ENCODE measurements around the gene CMTM5. TPM values are rescaled to one million over a fixed set of nuclear protein-coding genes. Genes with fewer than 3 reads are reported as not detected.

CMTM5 gene
- total RNA-seq, 2 experiments from 2014 or later = not detected

DNA sequence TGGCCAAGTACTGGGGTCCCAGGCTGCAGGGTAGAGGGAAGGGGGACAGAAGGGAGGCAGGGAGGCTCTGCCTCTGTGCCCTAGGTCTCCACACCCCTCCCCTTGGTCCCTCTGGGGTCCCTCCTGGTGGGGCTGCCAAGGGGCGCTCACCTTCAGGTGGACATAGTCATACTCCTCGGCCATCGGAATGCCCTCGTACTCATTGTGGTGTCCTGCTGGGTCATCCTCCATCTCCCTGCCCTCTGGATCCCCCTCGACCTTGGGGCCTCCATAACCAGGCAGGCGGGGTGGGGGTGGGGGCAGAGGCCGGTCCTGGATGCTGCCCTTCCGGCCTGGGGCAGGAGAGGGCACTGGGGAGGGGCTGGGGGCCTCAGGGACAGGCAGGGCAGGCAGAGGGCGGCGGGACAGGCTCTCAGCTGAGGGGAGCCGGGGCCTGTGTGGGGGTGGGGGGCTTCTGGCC is 17.6 kb upstream of the CMTM5 start:
- ATAC-seq (no peak), DNase-seq (no peak)
- Mint-ChIP-seq H3K36me3 (ENCODE audit: low read depth) (no peaks in the 10 kb centered on the region), H3K9me3 (ENCODE audit: insufficient read depth) (no peaks in the 10 kb centered on the region), H3K4me3 (no peak overlapping the region), H3K4me1 (ENCODE audit: low read depth) (no peaks in the 10 kb centered on the region), H3K27me3 (ENCODE audit: low read depth) (peaks cover 25% of the 10 kb centered on the region), H3K27ac (no peak overlapping the region)
- POLR2A ChIA-PET = no interaction called here
- CTCF ChIA-PET = interaction anchor here (1.8 to 2.7 kb wide), 2 partner anchors 10 to 21 kb away, joined by 4 to 9 read pairs; no protein-coding TSS in a partner anchor

DNA sequence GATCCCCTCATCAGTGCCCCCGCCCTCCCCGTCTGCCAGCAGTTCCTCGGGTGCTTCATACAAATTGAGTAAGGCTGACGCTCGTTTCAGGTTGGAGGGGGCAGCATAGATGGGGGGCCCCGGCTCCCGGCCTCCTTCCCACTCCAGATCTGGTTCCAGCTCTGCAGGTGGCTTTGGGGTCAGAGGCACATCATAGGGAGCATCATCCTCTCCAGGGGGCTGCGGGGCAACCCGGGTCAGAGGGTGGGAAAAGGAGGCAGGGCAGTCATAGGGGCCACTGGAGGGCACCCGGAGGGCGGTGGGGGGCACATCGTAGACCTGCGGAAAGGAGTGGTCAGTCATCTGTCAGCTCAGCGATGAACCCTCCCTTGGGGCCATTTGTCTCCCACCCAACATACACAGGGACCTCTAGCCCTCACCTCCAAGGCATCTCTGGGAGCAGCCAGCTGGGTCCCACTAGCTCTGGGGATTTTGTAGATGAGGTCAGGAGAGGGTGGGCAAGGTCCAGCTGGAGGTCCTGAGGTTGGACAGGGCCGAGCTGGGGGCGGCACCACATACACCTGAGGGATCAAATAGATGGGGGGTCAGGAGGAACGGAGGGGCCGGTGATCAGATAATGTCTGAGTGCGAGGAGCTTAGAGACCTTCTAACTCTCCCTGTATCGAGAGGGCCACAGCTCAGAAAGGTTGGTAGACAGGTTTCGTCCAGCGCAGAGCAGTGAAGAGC is 17.0 kb upstream of the CMTM5 start:
- peaks cover 28% of the 10 kb centered on the region for H3K27me3 Mint-ChIP-seq (ENCODE audit: low read depth)
- ChIA-PET CTCF (interaction anchor here (1.0 to 1.8 kb wide), 3 partner anchors 9 to 20 kb away, joined by 4 to 8 read pairs (median 4); no protein-coding TSS in a partner anchor), POLR2A (no interaction called here)
- H3K4me3 Mint-ChIP-seq = no peak overlapping the region
- no peak overlapping the region for H3K27ac Mint-ChIP-seq
- ATAC-seq (no peak), DNase-seq (no peak)
- no peaks in the 10 kb centered on the region for H3K36me3 Mint-ChIP-seq (ENCODE audit: low read depth)
- no peaks in the 10 kb centered on the region for H3K9me3 Mint-ChIP-seq (ENCODE audit: insufficient read depth)
- peaks cover 2% of the 10 kb centered on the region for H3K4me1 Mint-ChIP-seq (ENCODE audit: low read depth)

DNA sequence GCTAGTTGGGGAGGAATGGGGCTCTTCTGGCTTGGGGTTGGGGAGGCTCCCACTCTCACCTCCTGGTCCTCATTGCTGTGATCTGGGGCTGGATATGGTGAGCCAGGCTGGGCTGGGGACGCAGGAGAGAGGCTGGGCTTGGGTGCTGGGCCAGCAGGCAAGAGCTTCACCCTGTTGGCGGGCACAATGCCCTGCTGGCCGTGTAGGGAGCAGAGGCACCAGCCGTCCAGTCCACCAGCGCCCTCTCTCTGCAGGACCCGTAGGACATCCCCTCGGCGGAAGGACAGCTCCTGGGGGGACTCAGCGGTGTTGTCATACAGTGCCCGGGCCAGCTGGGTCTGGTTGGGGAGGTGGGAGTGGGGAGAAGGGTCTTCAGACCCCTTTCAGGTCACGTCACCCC is 16.4 kb upstream of the CMTM5 start:
- Mint-ChIP-seq H3K27ac (no peak overlapping the region), H3K4me1 (ENCODE audit: low read depth) (peaks cover 3% of the 10 kb centered on the region), H3K27me3 (ENCODE audit: low read depth) (peaks cover 23% of the 10 kb centered on the region), H3K9me3 (ENCODE audit: insufficient read depth) (no peaks in the 10 kb centered on the region), H3K36me3 (ENCODE audit: low read depth) (no peaks in the 10 kb centered on the region), H3K4me3 (no peak overlapping the region)
- ChIA-PET POLR2A (no interaction called here), CTCF (interaction anchor here (1.0 to 1.8 kb wide), 3 partner anchors 9 to 20 kb away, joined by 4 to 8 read pairs (median 4); no protein-coding TSS in a partner anchor)
- no peak for ATAC-seq
- no peak for DNase-seq

DNA sequence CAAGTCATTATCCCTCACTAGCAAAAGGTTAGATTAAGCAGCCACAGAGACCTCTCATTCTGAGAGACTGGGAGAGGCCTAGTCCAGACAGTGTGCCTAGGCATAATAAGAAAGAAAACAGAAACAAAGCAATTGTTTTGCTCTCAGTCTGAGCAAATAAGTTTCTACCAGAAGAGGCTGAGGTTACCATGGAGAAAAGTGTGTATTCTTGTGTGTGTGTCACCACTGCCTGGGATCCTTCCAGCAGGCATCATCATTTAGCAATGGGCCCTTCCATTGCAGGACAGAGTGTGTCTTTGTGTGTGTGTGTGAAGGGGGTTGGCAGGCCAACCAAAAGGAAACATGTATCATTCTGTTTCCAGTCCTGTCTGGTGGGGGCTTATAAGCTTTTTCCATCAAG is 15.5 kb upstream of the CMTM5 start:
- Mint-ChIP-seq H3K27me3 (ENCODE audit: low read depth) (peaks cover 20% of the 10 kb centered on the region), H3K36me3 (ENCODE audit: low read depth) (no peaks in the 10 kb centered on the region), H3K4me3 (no peak overlapping the region), H3K27ac (no peak overlapping the region), H3K9me3 (ENCODE audit: insufficient read depth) (no peaks in the 10 kb centered on the region), H3K4me1 (ENCODE audit: low read depth) (peaks cover 3% of the 10 kb centered on the region)
- ChIA-PET CTCF (interaction anchor here (0.7 to 1.7 kb wide), 4 partner anchors 8 to 241 kb away, joined by 3 to 5 read pairs (median 4); partner anchors contain the start of gene SLC22A17), POLR2A (no interaction called here)
- DNase-seq = no peak
- no peak for ATAC-seq

DNA sequence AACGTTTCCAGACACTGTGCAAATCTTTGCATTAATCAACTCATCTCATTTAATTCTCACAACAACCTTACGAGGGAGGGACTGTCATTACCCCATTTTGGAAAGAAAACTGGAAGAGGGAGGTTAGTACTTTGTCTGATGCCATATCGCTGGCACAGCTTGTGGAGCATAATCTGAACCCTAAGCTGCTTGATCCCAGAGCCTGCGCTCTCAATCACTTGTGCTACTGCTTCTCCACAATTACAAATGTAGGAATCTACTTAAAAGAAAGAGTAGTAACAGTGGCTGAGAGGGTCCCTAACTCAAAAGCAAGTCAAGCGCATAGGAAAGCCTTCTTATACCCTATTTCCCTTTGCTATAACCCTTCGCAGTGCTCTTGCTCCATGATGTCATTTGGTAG is 15.1 kb upstream of the CMTM5 start:
- Mint-ChIP-seq H3K4me3 (no peak overlapping the region), H3K4me1 (ENCODE audit: low read depth) (peaks cover 3% of the 10 kb centered on the region), H3K36me3 (ENCODE audit: low read depth) (no peaks in the 10 kb centered on the region), H3K9me3 (ENCODE audit: insufficient read depth) (no peaks in the 10 kb centered on the region), H3K27me3 (ENCODE audit: low read depth) (peaks cover 24% of the 10 kb centered on the region), H3K27ac (no peak overlapping the region)
- no peak for ATAC-seq
- DNase-seq = no peak
- ChIA-PET POLR2A (no interaction called here), CTCF (interaction anchor here (0.7 to 1.7 kb wide), 4 partner anchors 9 to 242 kb away, joined by 3 to 5 read pairs (median 4); partner anchors contain the start of gene SLC22A17)

DNA sequence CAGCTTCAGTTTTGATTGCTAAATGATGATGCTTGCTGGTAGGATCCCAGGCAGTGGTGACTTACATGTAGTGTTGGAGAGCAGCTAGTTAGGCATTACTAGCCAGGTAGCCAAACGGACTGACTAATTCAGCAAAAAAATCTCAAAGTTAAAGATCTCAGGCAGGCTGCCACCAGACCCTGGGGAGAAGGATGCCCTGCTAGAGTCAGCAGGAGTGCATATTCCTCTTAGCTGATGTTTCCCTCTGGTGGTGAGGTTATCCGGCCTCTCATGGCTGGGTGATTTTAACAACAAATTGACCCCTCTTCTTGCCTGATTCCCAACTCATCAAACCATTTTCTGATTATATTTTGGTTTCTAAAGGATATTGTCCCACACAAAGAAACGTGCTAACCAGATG is 14.6 kb upstream of the CMTM5 start:
- CTCF ChIA-PET = interaction anchor here (0.7 to 1.7 kb wide), 4 partner anchors 9 to 242 kb away, joined by 3 to 5 read pairs (median 4); partner anchors contain the start of gene SLC22A17
- DNase-seq = no peak
- Mint-ChIP-seq H3K36me3 (ENCODE audit: low read depth) (no peaks in the 10 kb centered on the region), H3K27ac (no peak overlapping the region), H3K9me3 (ENCODE audit: insufficient read depth) (no peaks in the 10 kb centered on the region), H3K4me1 (ENCODE audit: low read depth) (peaks cover 3% of the 10 kb centered on the region), H3K27me3 (ENCODE audit: low read depth) (peaks cover 29% of the 10 kb centered on the region), H3K4me3 (no peak overlapping the region)
- POLR2A ChIA-PET = no interaction called here
- ATAC-seq = no peak

DNA sequence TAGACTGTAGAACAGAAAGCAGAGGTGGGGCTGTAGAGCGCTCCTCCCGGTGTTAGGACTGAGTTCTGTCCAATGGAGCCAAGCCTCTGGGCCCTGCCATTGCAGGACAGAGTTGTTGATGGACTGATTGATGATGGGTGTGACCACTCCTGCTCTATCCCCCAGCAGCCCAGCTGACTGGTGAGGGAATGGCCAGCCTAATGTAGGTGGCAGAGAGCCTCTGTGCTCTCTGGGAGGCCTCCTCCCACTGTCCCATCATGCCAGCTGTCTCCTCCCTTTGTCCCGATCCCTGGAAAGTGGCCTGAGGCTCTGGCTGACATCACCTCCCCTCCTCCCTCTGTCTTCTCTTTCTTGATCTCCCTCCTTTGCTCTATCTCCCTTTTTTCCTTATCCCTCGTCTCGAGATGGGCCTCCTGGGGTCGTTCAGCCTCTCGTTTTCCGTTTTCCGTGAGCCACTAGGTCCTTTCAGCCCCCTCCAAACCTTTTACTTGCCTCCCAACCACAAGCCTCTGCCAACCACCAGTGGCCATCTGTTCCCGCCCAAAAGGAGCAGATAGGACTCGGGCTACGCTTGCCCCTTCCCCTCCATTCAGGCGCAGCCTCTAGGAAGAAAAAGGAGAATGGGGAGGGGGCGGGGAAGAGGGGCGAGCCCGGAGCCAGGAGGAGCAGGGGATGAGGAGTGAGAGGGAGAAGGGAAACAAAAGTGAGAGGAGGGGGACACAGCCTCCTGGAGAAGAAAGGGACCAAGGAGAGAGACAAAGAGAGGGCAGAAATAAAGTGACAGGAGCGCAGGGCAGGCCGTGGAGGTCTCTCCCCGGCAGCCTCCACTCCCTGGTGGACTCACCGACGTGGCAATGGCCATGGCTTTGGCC is 12.4 kb upstream of the CMTM5 start:
- Mint-ChIP-seq H3K4me1 (ENCODE audit: low read depth) (peaks cover 3% of the 10 kb centered on the region), H3K27me3 (ENCODE audit: low read depth) (peaks cover 42% of the 10 kb centered on the region), H3K9me3 (ENCODE audit: insufficient read depth) (no peaks in the 10 kb centered on the region), H3K36me3 (ENCODE audit: low read depth) (no peaks in the 10 kb centered on the region), H3K27ac (no peak overlapping the region), H3K4me3 (no peak overlapping the region)
- DNase-seq (no peak), ATAC-seq (no peak)
- CTCF ChIA-PET = no interaction called here
- POLR2A ChIA-PET = no interaction called here

DNA sequence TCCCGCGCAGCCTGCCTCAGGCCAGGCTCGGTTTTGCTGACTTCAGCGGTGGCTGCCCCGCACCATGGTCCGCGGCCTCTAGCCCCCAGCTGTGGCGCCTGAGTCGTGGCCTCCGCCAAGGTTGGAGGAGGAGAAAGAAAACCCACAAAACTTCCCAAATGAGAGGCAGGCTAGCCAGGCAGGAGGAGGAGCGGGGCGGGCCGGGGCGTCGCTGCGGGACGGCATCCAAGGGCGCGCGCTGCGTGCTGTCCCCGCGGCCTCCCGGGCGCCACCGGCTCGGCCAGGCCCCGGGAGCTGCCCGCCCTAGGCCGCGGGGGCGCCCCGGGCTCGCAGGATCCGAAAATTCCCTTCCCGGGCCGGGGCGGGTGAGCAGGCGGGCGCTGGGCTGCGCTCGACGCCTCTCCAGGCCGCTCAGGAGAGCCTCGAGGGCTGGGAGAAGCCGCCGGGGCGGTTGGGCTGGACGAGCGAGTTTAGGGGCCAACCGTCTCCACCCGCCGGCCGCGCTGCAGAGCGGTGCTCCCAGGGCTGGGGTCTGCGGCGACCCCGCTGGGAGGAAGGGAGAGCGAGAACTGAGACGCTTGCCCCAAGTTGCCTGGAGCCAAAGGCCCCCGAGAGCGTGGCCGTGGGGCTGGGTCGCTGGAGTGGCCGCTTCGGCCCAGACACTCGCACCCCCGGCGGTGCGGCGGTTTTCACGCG is 11.7 kb upstream of the CMTM5 start, which contains the start of gene EFS:
Gene EFS, minus strand, starts transcription at position 137 of the 696 bp plus-strand sequence. CDS start 147 bp downstream, outside the sequence.
- H3K4me1 Mint-ChIP-seq (ENCODE audit: low read depth) = peaks cover 3% of the 10 kb centered on the region
- H3K27me3 Mint-ChIP-seq (ENCODE audit: low read depth) = peaks cover 41% of the 10 kb centered on the region
- no peak for DNase-seq
- H3K36me3 Mint-ChIP-seq (ENCODE audit: low read depth) = no peaks in the 10 kb centered on the region
- POLR2A ChIA-PET = no interaction called here
- no peak for ATAC-seq
- H3K9me3 Mint-ChIP-seq (ENCODE audit: insufficient read depth) = no peaks in the 10 kb centered on the region
- H3K27ac Mint-ChIP-seq = no peak within 1 kb of the TSS
- no peak within 1 kb of the TSS for H3K4me3 Mint-ChIP-seq
- CTCF ChIA-PET = no interaction called here

DNA sequence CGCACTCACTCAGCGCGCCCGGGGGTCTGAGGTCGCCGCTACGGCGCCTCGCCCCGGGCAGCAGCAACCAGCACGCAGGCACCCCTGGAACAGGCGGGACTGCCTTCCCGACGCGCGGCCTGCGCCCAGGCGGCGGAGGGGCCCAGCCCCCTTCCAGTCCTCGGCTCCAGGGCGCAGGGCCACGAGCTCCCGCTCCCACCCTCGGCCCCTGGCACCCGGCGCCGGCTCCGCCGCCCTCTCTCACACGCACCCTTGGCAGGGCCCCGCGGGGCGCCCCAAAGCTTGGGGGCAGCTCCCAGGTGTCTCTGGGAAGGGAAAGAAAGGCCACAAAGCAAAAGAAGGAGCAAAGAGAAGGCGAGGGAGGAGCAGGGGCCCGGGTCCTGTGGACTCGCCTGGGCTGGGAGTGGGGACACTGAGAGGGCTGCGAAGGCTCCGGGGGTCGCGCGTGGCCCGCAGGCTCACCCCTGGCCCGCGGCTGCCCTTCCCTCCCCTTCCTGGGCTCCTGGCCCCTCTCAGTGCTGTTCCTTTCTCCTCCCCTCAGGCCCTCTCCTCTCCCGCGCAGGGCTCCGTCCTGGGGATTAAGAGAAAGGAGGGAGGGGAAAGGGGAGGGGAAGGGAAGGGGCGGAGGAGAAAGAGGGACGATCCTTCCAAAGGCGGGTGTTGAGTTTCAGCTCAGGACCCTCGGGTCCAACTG is 11.0 kb upstream of the CMTM5 start:
- no peaks in the 10 kb centered on the region for H3K9me3 Mint-ChIP-seq (ENCODE audit: insufficient read depth)
- POLR2A ChIA-PET = no interaction called here
- H3K27ac Mint-ChIP-seq = no peak overlapping the region
- ATAC-seq (no peak), DNase-seq (no peak)
- H3K4me1 Mint-ChIP-seq (ENCODE audit: low read depth) = peaks cover 3% of the 10 kb centered on the region
- H3K27me3 Mint-ChIP-seq (ENCODE audit: low read depth) = peaks cover 41% of the 10 kb centered on the region
- H3K4me3 Mint-ChIP-seq = no peak overlapping the region
- H3K36me3 Mint-ChIP-seq (ENCODE audit: low read depth) = no peaks in the 10 kb centered on the region
- CTCF ChIA-PET = no interaction called here

DNA sequence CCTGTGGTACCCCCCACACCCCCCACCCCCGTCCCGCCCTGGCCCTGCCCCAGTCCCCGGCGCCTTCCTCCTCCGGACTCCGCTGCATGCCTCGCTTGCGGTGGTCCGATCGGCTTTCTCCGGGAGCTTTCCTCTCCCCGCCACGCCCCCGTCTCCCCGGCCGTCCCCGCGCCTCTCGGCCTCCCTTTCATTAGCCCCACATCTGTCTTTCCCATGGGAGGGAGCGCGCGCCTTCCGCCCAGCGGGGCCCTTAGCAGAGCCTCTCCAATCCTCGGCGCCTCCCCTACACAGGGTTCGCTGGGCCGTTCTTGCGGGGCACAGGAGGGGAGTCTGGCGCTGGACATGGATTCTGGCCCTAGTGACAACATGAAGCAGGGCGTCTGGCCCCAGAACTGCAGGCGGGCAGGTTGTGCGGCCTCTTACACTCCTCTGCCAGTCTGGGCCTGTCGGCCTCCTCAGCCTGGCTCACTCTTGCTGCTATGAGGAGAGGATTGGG is 10.4 kb upstream of the CMTM5 start:
- Mint-ChIP-seq H3K27ac (no peak overlapping the region), H3K36me3 (ENCODE audit: low read depth) (no peaks in the 10 kb centered on the region), H3K4me3 (no peak overlapping the region), H3K4me1 (ENCODE audit: low read depth) (peaks cover 8% of the 10 kb centered on the region), H3K27me3 (ENCODE audit: low read depth) (peaks cover 41% of the 10 kb centered on the region), H3K9me3 (ENCODE audit: insufficient read depth) (no peaks in the 10 kb centered on the region)
- ATAC-seq (no peak), DNase-seq (no peak)
- POLR2A ChIA-PET = interaction anchor here (0.5 kb wide), 1 partner anchor 683 kb away, joined by 4 read pairs; no protein-coding TSS in a partner anchor
- CTCF ChIA-PET = interaction anchor here (4.3 kb wide), 1 partner anchor 14 kb away, joined by 16 read pairs; no protein-coding TSS in a partner anchor

DNA sequence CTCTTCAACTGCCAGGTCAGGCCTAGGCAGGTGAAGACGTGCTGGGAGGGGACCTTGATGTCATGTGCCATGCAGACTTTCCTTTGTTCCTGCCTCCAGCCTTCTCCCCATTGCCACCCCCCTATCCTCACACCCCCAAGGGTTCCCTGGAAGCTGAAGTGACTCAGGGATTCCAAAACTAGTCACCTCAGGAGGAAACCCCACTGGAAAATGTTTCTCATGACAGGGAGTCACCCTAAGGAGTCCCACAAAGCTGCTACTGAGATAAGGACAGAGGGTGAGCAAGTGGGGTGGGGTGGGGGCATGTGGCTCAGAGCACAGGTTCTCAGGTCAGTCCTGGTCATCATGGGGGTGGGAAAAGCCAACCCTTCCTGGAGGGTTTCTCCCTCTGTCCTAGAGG is 6.6 kb upstream of the CMTM5 start:
- no peaks in the 10 kb centered on the region for H3K36me3 Mint-ChIP-seq (ENCODE audit: low read depth)
- no peak overlapping the region for H3K27ac Mint-ChIP-seq
- no peak for ATAC-seq
- peaks cover 27% of the 10 kb centered on the region for H3K27me3 Mint-ChIP-seq (ENCODE audit: low read depth)
- ChIA-PET POLR2A (no interaction called here), CTCF (interaction anchor here (0.6 to 4.3 kb wide), 2 partner anchors 10 to 30 kb away, joined by 4 to 16 read pairs; no protein-coding TSS in a partner anchor)
- no peak overlapping the region for H3K4me3 Mint-ChIP-seq
- H3K4me1 Mint-ChIP-seq (ENCODE audit: low read depth) = peaks cover 15% of the 10 kb centered on the region
- no peaks in the 10 kb centered on the region for H3K9me3 Mint-ChIP-seq (ENCODE audit: insufficient read depth)
- DNase-seq = no peak
